ENCODE data around the gene SRRD.

- TF ChIP-seq CTCF (IDR thresholded peaks at IDR 0.05), result no peak
- no peak for TF ChIP-seq POLR2A (IDR thresholded peaks at IDR 0.05)
Observed at GRCh38 chr22:26527167-26527566, 43.5 kb downstream of the SRRD start.

All from esophagus squamous epithelium (tissue), 4 donors.